ES-I3 (cell line): ENCODE data around the gene SERPINA1.

Source experiments
- H3K36me3 ChIP-seq: 2 replicates; pipeline ENCODE4 v1.6.1; 2013; ENCODE audit warnings: mild to moderate bottlenecking, low read length, control low read depth, moderate library complexity; ENCODE audit not compliant: insufficient read depth
- H3K4me1 ChIP-seq: 2 replicates; pipeline ENCODE4 v1.6.1; 2013; ENCODE audit warnings: mild to moderate bottlenecking, control low read depth, low read length; ENCODE audit not compliant: insufficient read depth
- H3K9ac ChIP-seq: 2 replicates; pipeline ENCODE4 v1.6.1; 2013; ENCODE audit warnings: low read depth, mild to moderate bottlenecking, low read length, moderate library complexity
- H3K9me3 ChIP-seq: 2 replicates; pipeline ENCODE4 v1.6.1; 2013; ENCODE audit warnings: mild to moderate bottlenecking, low read length, moderate library complexity; ENCODE audit not compliant: control insufficient read depth, insufficient read depth

Gene SERPINA1

GRCh38 chr14:94406910-94407309, 18.5 kb upstream of the SERPINA1 start:
- H3K9ac ChIP-seq = no peak overlapping the region
- H3K9me3 ChIP-seq = peaks cover 8% of the 10 kb centered on the region
- no peaks in the 10 kb centered on the region; the same call in 1 of the 2 replicates for H3K4me1 ChIP-seq
- H3K36me3 ChIP-seq = no peaks in the 10 kb centered on the region

- Histone ChIP-seq H3K9ac (no peak overlapping the region), H3K9me3 (peaks cover 8% of the 10 kb centered on the region), H3K36me3 (no peaks in the 10 kb centered on the region), H3K4me1 (no peaks in the 10 kb centered on the region; the same call in 1 of the 2 replicates)
Measured at GRCh38 chr14:94405486-94405885, 17.1 kb upstream of the SERPINA1 start.

GRCh38 chr14:94404561-94404960, 16.2 kb upstream of the SERPINA1 start:
- no peaks in the 10 kb centered on the region; the same call in 1 of the 2 replicates for H3K4me1 ChIP-seq

GRCh38 chr14:94403312-94403932, 15.0 kb upstream of the SERPINA1 start:
- H3K4me1 ChIP-seq = peaks cover 10% of the 10 kb centered on the region
- H3K9me3 ChIP-seq = peaks cover 8% of the 10 kb centered on the region
- no peaks in the 10 kb centered on the region for H3K36me3 ChIP-seq
- H3K9ac ChIP-seq = no peak overlapping the region

More at GRCh38 chr14:94404561-94404960, 16.2 kb upstream of the SERPINA1 start:
- Histone ChIP-seq H3K36me3 (no peaks in the 10 kb centered on the region), H3K9me3 (peaks cover 8% of the 10 kb centered on the region), H3K9ac (no peak overlapping the region)

GRCh38 chr14:94401083-94401482, 12.7 kb upstream of the SERPINA1 start:
- H3K4me1 ChIP-seq = peaks cover 30% of the 10 kb centered on the region
- peaks cover 8% of the 10 kb centered on the region for H3K9me3 ChIP-seq
- no peak overlapping the region for H3K9ac ChIP-seq
- no peaks in the 10 kb centered on the region for H3K36me3 ChIP-seq

- H3K4me1 ChIP-seq = peaks cover 30% of the 10 kb centered on the region
- H3K36me3 ChIP-seq = no peaks in the 10 kb centered on the region
- H3K9me3 ChIP-seq = peaks cover 5% of the 10 kb centered on the region
- H3K9ac ChIP-seq = no peak overlapping the region
Measured at GRCh38 chr14:94400422-94400841, 12.0 kb upstream of the SERPINA1 start.

- peaks cover 30% of the 10 kb centered on the region for H3K4me1 ChIP-seq
- H3K9ac ChIP-seq = no peak overlapping the region
- no peaks in the 10 kb centered on the region for H3K9me3 ChIP-seq
- no peaks in the 10 kb centered on the region for H3K36me3 ChIP-seq
Measured at GRCh38 chr14:94398536-94398935, 10.1 kb upstream of the SERPINA1 start.

- Histone ChIP-seq H3K36me3 (no peaks in the 10 kb centered on the region), H3K9me3 (no peaks in the 10 kb centered on the region), H3K9ac (no peak overlapping the region), H3K4me1 (peaks cover 30% of the 10 kb centered on the region)
Measured at GRCh38 chr14:94398182-94398479, 9.7 kb upstream of the SERPINA1 start.

- no peak overlapping the region for H3K9ac ChIP-seq
- H3K4me1 ChIP-seq = peaks cover 30% of the 10 kb centered on the region
Measured at GRCh38 chr14:94397289-94398181, 9.1 kb upstream of the SERPINA1 start.

GRCh38 chr14:94396628-94397225, 8.3 kb upstream of the SERPINA1 start:
- Histone ChIP-seq H3K9me3 (no peaks in the 10 kb centered on the region), H3K36me3 (no peaks in the 10 kb centered on the region), H3K9ac (no peak overlapping the region), H3K4me1 (peaks cover 30% of the 10 kb centered on the region)

More at GRCh38 chr14:94397289-94398181, 9.1 kb upstream of the SERPINA1 start:
- no peaks in the 10 kb centered on the region for H3K36me3 ChIP-seq
- H3K9me3 ChIP-seq = no peaks in the 10 kb centered on the region

GRCh38 chr14:94395888-94396574, 7.6 kb upstream of the SERPINA1 start:
- Histone ChIP-seq H3K9me3 (no peaks in the 10 kb centered on the region), H3K4me1 (peaks cover 30% of the 10 kb centered on the region), H3K9ac (no peak overlapping the region), H3K36me3 (no peaks in the 10 kb centered on the region)

- no peaks in the 10 kb centered on the region for H3K36me3 ChIP-seq
Measured at GRCh38 chr14:94395282-94395887, 7.0 kb upstream of the SERPINA1 start.

GRCh38 chr14:94394581-94395207, 6.3 kb upstream of the SERPINA1 start:
- Histone ChIP-seq H3K4me1 (peaks cover 30% of the 10 kb centered on the region), H3K9me3 (no peaks in the 10 kb centered on the region), H3K9ac (no peak overlapping the region), H3K36me3 (no peaks in the 10 kb centered on the region)

More at GRCh38 chr14:94395282-94395887, 7.0 kb upstream of the SERPINA1 start:
- Histone ChIP-seq H3K4me1 (peaks cover 30% of the 10 kb centered on the region), H3K9me3 (no peaks in the 10 kb centered on the region), H3K9ac (no peak overlapping the region)
